Astrocyte of the spinal cord (primary cell): Measurements from ENCODE around the gene SMPD3.

ENCODE experiments used
- DNase-seq: peaks from one replicate; pipeline ENCODE4 v3.0.0; 2011; ENCODE audit warnings: low read depth, low spot score
- H3K4me3 ChIP-seq: 2 replicates; pipeline ENCODE4 v1.5.1; 2011; ENCODE audit warnings: low read depth, mild to moderate bottlenecking, low read length, moderate library complexity
- CTCF ChIP-seq: IDR thresholded peaks from 2 replicates; pipeline ENCODE4 v1.5.1; 2012; ENCODE audit warnings: low read depth, mild to moderate bottlenecking, low read length, inconsistent platforms
- in situ Hi-C: cut with HindIII; loops from 2 replicates; pipeline ENCODE4 v1.10.0; 2017; ENCODE audit warnings: low sequenced_read_pairs

SMPD3 gene

GRCh38 chr16:68310437-68310773 is 137.9 kb downstream of the SMPD3 start:
- H3K4me3 ChIP-seq: peak overlapping the region; percentile 97
- no peak for TF ChIP-seq CTCF
- in situ Hi-C loops: no loop called here
- no peak for DNase-seq

GRCh38 chr16:68309799-68310198 is 138.5 kb downstream of the SMPD3 start:
- H3K4me3 ChIP-seq: peak overlapping the region; percentile 97
- no peak for DNase-seq
- in situ Hi-C loops: no loop called here
- no peak for TF ChIP-seq CTCF
